RWPE2 (cell line): ENCODE measurements around the gene KRT6B.
A peak's percentile ranks its signal among the peaks of the same experiment; 100 is the strongest.

Experiments
- ATAC-seq: fragments of 200-7000 bp; cut with Tn5 transposase; 3 replicates; pipeline ENCODE4 v1.9.1; 2021; ENCODE audit warnings: low read depth
- DNase-seq: peaks from one replicate; pipeline ENCODE4 v3.0.0-alpha.2; 2020; ENCODE audit warnings: low spot score
- H3K27ac ChIP-seq: fragments of 450-650 bp; 2 replicates; pipeline ENCODE4 v1.5.1; 2017; ENCODE audit warnings: mild to moderate bottlenecking; ENCODE audit not compliant: poor library complexity, severe bottlenecking
- H3K27me3 ChIP-seq: fragments of 250-450 bp; sonication (Bioruptor Pico); 2 replicates; pipeline ENCODE4 v1.5.1; 2021; ENCODE audit warnings: mild to moderate bottlenecking, moderate library complexity; ENCODE audit not compliant: insufficient read depth, poor library complexity, severe bottlenecking
- H3K36me3 ChIP-seq: fragments of 250-450 bp; sonication (Bioruptor Pico); 2 replicates; pipeline ENCODE4 v1.5.1; 2020; ENCODE audit warnings: low read depth, mild to moderate bottlenecking, moderate library complexity
- H3K4me1 ChIP-seq: fragments of 250-450 bp; sonication (Bioruptor Pico); 2 replicates; pipeline ENCODE4 v1.5.1; 2021; ENCODE audit warnings: mild to moderate bottlenecking, moderate library complexity; ENCODE audit not compliant: insufficient read depth, poor library complexity, severe bottlenecking
- H3K4me3 ChIP-seq: fragments of 250-450 bp; sonication (Bioruptor Pico); 2 replicates; pipeline ENCODE4 v1.5.1; 2021; ENCODE audit warnings: mild to moderate bottlenecking, moderate library complexity; ENCODE audit not compliant: severe bottlenecking
- H3K9me3 ChIP-seq: fragments of 250-450 bp; sonication (Bioruptor Pico); 2 replicates; pipeline ENCODE4 v1.5.1; 2021; ENCODE audit warnings: mild to moderate bottlenecking, moderate library complexity; ENCODE audit not compliant: severe bottlenecking
- CTCF ChIP-seq: fragments of 450-650 bp; IDR thresholded peaks from one replicate; pipeline ENCODE4 v1.5.1; 2017; ENCODE audit warnings: mild to moderate bottlenecking, moderate library complexity; ENCODE audit not compliant: poor library complexity, severe bottlenecking

The KRT6B gene

GRCh38 chr12:52423035-52423434, 28.9 kb downstream of the KRT6B start:
- H3K4me1 ChIP-seq: peaks cover 3% of the 10 kb centered on the region
- no peak overlapping the region for H3K4me3 ChIP-seq
- ATAC-seq (no peak), DNase-seq (no peak)
- no peak overlapping the region for H3K27ac ChIP-seq
- H3K27me3 ChIP-seq: no peaks in the 10 kb centered on the region
- no peaks in the 10 kb centered on the region for H3K36me3 ChIP-seq
- TF ChIP-seq CTCF: no peak
- H3K9me3 ChIP-seq: no peaks in the 10 kb centered on the region

GRCh38 chr12:52419656-52420055, 32.3 kb downstream of the KRT6B start:
- no peaks in the 10 kb centered on the region for H3K27me3 ChIP-seq
- H3K27ac ChIP-seq: no peak overlapping the region
- DNase-seq (no peak), ATAC-seq (no peak)
- H3K4me3 ChIP-seq: no peak overlapping the region
- peaks cover 7% of the 10 kb centered on the region for H3K4me1 ChIP-seq
- H3K9me3 ChIP-seq: no peaks in the 10 kb centered on the region
- TF ChIP-seq CTCF: no peak
- no peaks in the 10 kb centered on the region for H3K36me3 ChIP-seq

- H3K27ac ChIP-seq: no peak overlapping the region
- H3K9me3 ChIP-seq: no peaks in the 10 kb centered on the region
- no peak for TF ChIP-seq CTCF
- peaks cover 7% of the 10 kb centered on the region for H3K4me1 ChIP-seq
- no peaks in the 10 kb centered on the region for H3K36me3 ChIP-seq
- H3K27me3 ChIP-seq: no peaks in the 10 kb centered on the region
- ATAC-seq (no peak), DNase-seq (no peak)
- no peak overlapping the region for H3K4me3 ChIP-seq
Measured at GRCh38 chr12:52418576-52419110, 33.3 kb downstream of the KRT6B start.

- Histone ChIP-seq H3K36me3 (no peaks in the 10 kb centered on the region), H3K9me3 (no peaks in the 10 kb centered on the region), H3K4me1 (peaks cover 7% of the 10 kb centered on the region), H3K27me3 (no peaks in the 10 kb centered on the region), H3K4me3 (no peak overlapping the region), H3K27ac (no peak overlapping the region)
- DNase-seq: no peak
- no peak for TF ChIP-seq CTCF
- no peak for ATAC-seq
Measured at GRCh38 chr12:52417740-52418139, 34.2 kb downstream of the KRT6B start.

- Histone ChIP-seq H3K36me3 (no peaks in the 10 kb centered on the region), H3K9me3 (no peaks in the 10 kb centered on the region), H3K27ac (peak overlapping the region; percentile 41), H3K4me1 (peaks cover 7% of the 10 kb centered on the region), H3K27me3 (no peaks in the 10 kb centered on the region), H3K4me3 (no peak overlapping the region)
- TF ChIP-seq CTCF: no peak
- ATAC-seq (no peak), DNase-seq (no peak)
Measured at GRCh38 chr12:52416795-52417194, 35.2 kb downstream of the KRT6B start.
